Measurements from ENCODE around the gene PRR33. TPM values are rescaled to one million over a fixed set of nuclear protein-coding genes. Genes with fewer than 3 reads are reported as not detected.

PRR33 gene
- total and polyA plus RNA-seq, 2 experiments from 2014 or later = 0.29 TPM; not detected in 1

DNA sequence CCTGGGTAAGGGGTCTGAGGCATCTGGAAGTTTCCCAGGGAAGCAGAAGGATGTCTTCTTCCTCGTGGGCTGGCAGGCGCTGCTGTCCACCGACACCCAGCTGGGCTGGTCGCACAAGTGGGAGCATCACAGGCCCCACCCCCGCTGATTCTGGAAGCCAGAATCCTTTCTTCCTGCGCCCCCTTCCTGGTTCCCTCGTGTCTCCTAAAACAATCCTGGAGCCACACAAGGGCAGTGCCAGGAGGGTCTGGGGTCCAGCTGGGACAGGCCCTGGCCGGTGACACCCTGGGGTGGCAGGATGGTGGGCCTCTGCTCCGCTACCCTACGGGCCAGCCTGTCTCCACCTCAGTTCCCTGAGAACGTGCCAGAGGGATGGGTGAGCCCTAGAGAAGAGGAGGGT is 34.6 kb downstream of the PRR33 start:
- no peaks in the 10 kb centered on the region for H3K9me2 ChIP-seq (replicated peaks; ENCODE audit: insufficient read depth)
- no peak overlapping the region for H3K4me2 ChIP-seq
- H3K27ac ChIP-seq = no peak overlapping the region
- no peaks in the 10 kb centered on the region for H3K36me3 ChIP-seq (replicated peaks; ENCODE audit: insufficient read depth, low read depth)
- H3K79me2 ChIP-seq = no peaks in the 10 kb centered on the region
- H3K4me3 ChIP-seq = no peak overlapping the region
- no peak for DNase-seq (ENCODE audit: low spot score)
- no peaks in the 10 kb centered on the region for H3K27me3 ChIP-seq
- H2AFZ ChIP-seq = no peak overlapping the region
- no peaks in the 10 kb centered on the region for H3K9me3 ChIP-seq (ENCODE audit: low read depth)
- 87% methylated on average over 11 of the region's 11 CpGs for WGBS (ENCODE audit: low lambda C conversion rate, missing lambda C conversion rate)
- no peaks in the 10 kb centered on the region for H4K20me1 ChIP-seq (ENCODE audit: insufficient read depth, poor library complexity, severe bottlenecking)
- TF ChIP-seq EZH2 (IDR thresholded peaks at IDR 0.05; ENCODE audit: borderline replicate concordance) (no peak), EZH2phosphoT487 (IDR thresholded peaks at IDR 0.05; ENCODE audit: low read depth, severe bottlenecking, unreplicated experiment) (no peak)
- TF ChIP-seq, protein P1, sequence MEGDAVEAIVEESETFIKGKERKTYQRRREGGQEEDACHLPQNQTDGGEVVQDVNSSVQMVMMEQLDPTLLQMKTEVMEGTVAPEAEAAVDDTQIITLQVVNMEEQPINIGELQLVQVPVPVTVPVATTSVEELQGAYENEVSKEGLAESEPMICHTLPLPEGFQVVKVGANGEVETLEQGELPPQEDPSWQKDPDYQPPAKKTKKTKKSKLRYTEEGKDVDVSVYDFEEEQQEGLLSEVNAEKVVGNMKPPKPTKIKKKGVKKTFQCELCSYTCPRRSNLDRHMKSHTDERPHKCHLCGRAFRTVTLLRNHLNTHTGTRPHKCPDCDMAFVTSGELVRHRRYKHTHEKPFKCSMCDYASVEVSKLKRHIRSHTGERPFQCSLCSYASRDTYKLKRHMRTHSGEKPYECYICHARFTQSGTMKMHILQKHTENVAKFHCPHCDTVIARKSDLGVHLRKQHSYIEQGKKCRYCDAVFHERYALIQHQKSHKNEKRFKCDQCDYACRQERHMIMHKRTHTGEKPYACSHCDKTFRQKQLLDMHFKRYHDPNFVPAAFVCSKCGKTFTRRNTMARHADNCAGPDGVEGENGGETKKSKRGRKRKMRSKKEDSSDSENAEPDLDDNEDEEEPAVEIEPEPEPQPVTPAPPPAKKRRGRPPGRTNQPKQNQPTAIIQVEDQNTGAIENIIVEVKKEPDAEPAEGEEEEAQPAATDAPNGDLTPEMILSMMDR (IDR thresholded peaks at IDR 0.05; ENCODE audit: poor library complexity) = no peak
- no peaks in the 10 kb centered on the region for H3K4me1 ChIP-seq (ENCODE audit: insufficient read depth)

DNA sequence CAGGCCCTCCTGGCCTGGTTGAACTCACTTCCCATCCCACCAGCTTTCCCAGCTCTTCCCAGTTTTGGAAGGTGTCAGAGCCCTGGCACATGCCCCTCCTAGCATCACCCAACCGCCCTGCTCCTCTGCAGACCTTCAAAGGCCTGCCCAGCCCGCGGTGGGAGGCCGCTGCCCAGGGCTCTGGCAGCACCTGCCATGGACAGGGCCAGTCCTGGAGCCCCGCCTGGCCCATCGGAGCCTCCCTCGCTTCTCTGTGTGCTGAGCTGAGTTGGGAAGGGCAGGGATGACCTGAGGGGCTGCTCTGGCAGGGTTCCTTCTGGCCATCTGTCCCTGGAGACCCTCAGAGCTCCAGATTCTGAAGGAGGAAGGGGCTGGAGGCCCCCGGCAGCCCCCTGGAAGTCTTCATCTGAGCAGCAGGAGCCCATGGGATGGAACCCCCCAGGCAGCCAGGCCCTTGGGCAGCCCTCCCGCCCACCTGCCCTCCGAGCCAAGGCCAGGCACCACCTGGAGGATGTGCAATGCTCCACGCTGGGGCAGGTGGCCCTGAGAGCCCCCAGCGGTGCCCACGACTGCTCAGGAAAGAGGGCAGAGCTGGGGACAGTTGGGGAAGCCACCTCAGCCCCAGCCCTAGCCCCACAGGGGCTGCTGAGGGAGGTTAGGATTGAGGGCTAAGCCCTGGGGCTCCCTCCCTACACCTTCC is 35.2 kb downstream of the PRR33 start:
- DNase-seq (ENCODE audit: low spot score) = no peak
- TF ChIP-seq EZH2phosphoT487 (IDR thresholded peaks at IDR 0.05; ENCODE audit: low read depth, severe bottlenecking, unreplicated experiment) (no peak), EZH2 (IDR thresholded peaks at IDR 0.05; ENCODE audit: borderline replicate concordance) (no peak)
- TF ChIP-seq, protein P1 (IDR thresholded peaks at IDR 0.05; ENCODE audit: poor library complexity) = no peak
- H3K9me2 ChIP-seq (replicated peaks; ENCODE audit: insufficient read depth) = no peaks in the 10 kb centered on the region
- H3K9me3 ChIP-seq (ENCODE audit: low read depth) = no peaks in the 10 kb centered on the region
- no peak overlapping the region for H3K27ac ChIP-seq
- 95% methylated on average over 13 of the region's 13 CpGs for WGBS (ENCODE audit: low lambda C conversion rate, missing lambda C conversion rate)
- no peaks in the 10 kb centered on the region for H3K4me1 ChIP-seq (ENCODE audit: insufficient read depth)
- H3K27me3 ChIP-seq = no peaks in the 10 kb centered on the region
- no peak overlapping the region for H3K4me2 ChIP-seq
- no peak overlapping the region for H3K4me3 ChIP-seq
- H2AFZ ChIP-seq = no peak overlapping the region
- H3K36me3 ChIP-seq (replicated peaks; ENCODE audit: insufficient read depth, low read depth) = no peaks in the 10 kb centered on the region
- H3K79me2 ChIP-seq = no peaks in the 10 kb centered on the region
- no peaks in the 10 kb centered on the region for H4K20me1 ChIP-seq (ENCODE audit: insufficient read depth, poor library complexity, severe bottlenecking)

- 94% methylated on average over 11 of the region's 11 CpGs for WGBS (ENCODE audit: low lambda C conversion rate, missing lambda C conversion rate)
- H3K36me3 ChIP-seq (replicated peaks; ENCODE audit: insufficient read depth, low read depth) = no peaks in the 10 kb centered on the region
- no peak overlapping the region for H3K4me2 ChIP-seq
- no peaks in the 10 kb centered on the region for H3K4me1 ChIP-seq (ENCODE audit: insufficient read depth)
- no peaks in the 10 kb centered on the region for H3K79me2 ChIP-seq
- H3K9me2 ChIP-seq (replicated peaks; ENCODE audit: insufficient read depth) = no peaks in the 10 kb centered on the region
- no peak overlapping the region for H3K4me3 ChIP-seq
- H4K20me1 ChIP-seq (ENCODE audit: insufficient read depth, poor library complexity, severe bottlenecking) = no peaks in the 10 kb centered on the region
- no peaks in the 10 kb centered on the region for H3K27me3 ChIP-seq
- TF ChIP-seq, protein P1 (IDR thresholded peaks at IDR 0.05; ENCODE audit: poor library complexity) = no peak
- TF ChIP-seq EZH2 (IDR thresholded peaks at IDR 0.05; ENCODE audit: borderline replicate concordance) (no peak), EZH2phosphoT487 (IDR thresholded peaks at IDR 0.05; ENCODE audit: low read depth, severe bottlenecking, unreplicated experiment) (no peak)
- no peaks in the 10 kb centered on the region for H3K9me3 ChIP-seq (ENCODE audit: low read depth)
- DNase-seq (ENCODE audit: low spot score) = no peak
- no peak overlapping the region for H2AFZ ChIP-seq
- H3K27ac ChIP-seq = no peak overlapping the region
Observed at GRCh38 chr11:1855886-1856265, 35.8 kb downstream of the PRR33 start.

Measured in hepatocyte (in vitro differentiated cells).